ENCODE results near the gene SYT13. TPM values are rescaled to one million over a fixed set of nuclear protein-coding genes. Genes with fewer than 3 reads are reported as not detected.

The SYT13 gene
- total and polyA plus RNA-seq, 10 of the 15 experiments (the other 5 are each of a cell fraction or from before 2014, with no cell fraction given) = not detected

- H3K4me1 ChIP-seq (ENCODE audit: control insufficient read depth, insufficient read depth, low read length) = no peaks in the 10 kb centered on the region; the same call in 1 of the 2 replicates
- in situ Hi-C loops (cut with MboI) = no loop called here
- BruUV-seq (replicated peaks) = no TSS peak
- H3K36me3 ChIP-seq (ENCODE audit: control insufficient read depth in 2 of 2, insufficient read depth in 2 of 2, low read length in 1 of 2) = no peaks in the 10 kb centered on the region
- ChIA-PET SMC1A (ENCODE audit: uncharacterized antibody, unreplicated experiment) (interaction anchor here (1.1 kb wide), 1 partner anchor 24 kb away, joined by 3 read pairs; no protein-coding TSS in a partner anchor), POLR2A (no interaction called here), CTCF (no interaction called here), RAD21 (ENCODE audit: unreplicated experiment) (no interaction called here)
- no peaks in the 10 kb centered on the region for H3K9me3 ChIP-seq (replicated peaks; ENCODE audit: control insufficient read depth, insufficient read depth, low read length)
- no peak overlapping the region for H3K4me2 ChIP-seq (ENCODE audit: control insufficient read depth, insufficient read depth)
- H4K20me1 ChIP-seq (ENCODE audit: control insufficient read depth, insufficient read depth) = no peaks in the 10 kb centered on the region
- no peak overlapping the region for H3K4me3 ChIP-seq
- no peak overlapping the region for H3K27ac ChIP-seq (ENCODE audit: control insufficient read depth, insufficient read depth)
- H3K79me2 ChIP-seq (ENCODE audit: control insufficient read depth, insufficient read depth, low read length) = no peaks in the 10 kb centered on the region
- DNase-seq (ENCODE audit: low read depth, low spot score) (no peak), ATAC-seq (no peak), FAIRE-seq (no peak)
- WGBS (ENCODE audit: insufficient coverage, insufficient replicate concordance, low lambda C conversion rate, missing lambda C conversion rate) = 37% methylated on average over 6 of the region's 6 CpGs
- intact Hi-C loops (cut with micrococcal nuclease; ENCODE audit: unreplicated experiment) = no loop called here
- H3K9ac ChIP-seq (ENCODE audit: control insufficient read depth, insufficient read depth, low read length) = no peak overlapping the region
- H2AFZ ChIP-seq (ENCODE audit: control insufficient read depth, low read depth, low read length) = no peak overlapping the region
- H3K27me3 ChIP-seq (replicated peaks in 1 of 2; ENCODE audit: control insufficient read depth in 2 of 2, insufficient read depth in 2 of 2, low read length in 1 of 2) = no peaks in the 10 kb centered on the region; a peak in 1 of 4 replicates
- TF ChIP-seq TARDBP (IDR thresholded peaks at IDR 0.05; ENCODE audit: borderline replicate concordance) = no peak
- TF ChIP-seq ATF2 (IDR thresholded peaks at IDR 0.05; ENCODE audit: low read length) = no peak
- no peak for TF ChIP-seq MTA3 (IDR thresholded peaks at IDR 0.05; ENCODE audit: borderline replicate concordance, low read length)
- TF ChIP-seq SREBF1 (IDR thresholded peaks at IDR 0.05; ENCODE audit: low read length) = no peak
- no peak for TF ChIP-seq BCL3 (IDR thresholded peaks at IDR 0.05; ENCODE audit: borderline replicate concordance, insufficient read depth, low read depth, low read length, poor library complexity, severe bottlenecking)
- TF ChIP-seq KLF5 (IDR thresholded peaks at IDR 0.05; ENCODE audit: partially characterized antibody) = no peak
- no peak for TF ChIP-seq POU2F2 (IDR thresholded peaks at IDR 0.05; ENCODE audit: borderline replicate concordance, low read depth, low read length)
- TF ChIP-seq HDGF (IDR thresholded peaks at IDR 0.05) = no peak
- no peak for TF ChIP-seq STAT1 (conservative IDR thresholded peaks at IDR 0.05)
- no peak for TF ChIP-seq PKNOX1 (IDR thresholded peaks at IDR 0.05)
- no peak for TF ChIP-seq SIX5 (IDR thresholded peaks at IDR 0.05; ENCODE audit: low read depth, low read length, severe bottlenecking)
- TF ChIP-seq MXI1 (IDR thresholded peaks at IDR 0.05; ENCODE audit: low read depth, low read length) = no peak
- no peak for TF ChIP-seq NR2C1 (IDR thresholded peaks at IDR 0.05)
- TF ChIP-seq BCLAF1 (IDR thresholded peaks at IDR 0.05) = no peak
- TF ChIP-seq TAF1 (IDR thresholded peaks at IDR 0.05; ENCODE audit: borderline replicate concordance, low read depth, low read length) = no peak
- TF ChIP-seq JUND (IDR thresholded peaks at IDR 0.05; ENCODE audit: low read depth, low read length) = no peak
- no peak for TF ChIP-seq HCFC1 (IDR thresholded peaks at IDR 0.05; ENCODE audit: low read length)
- TF ChIP-seq SMARCA5 (IDR thresholded peaks at IDR 0.05) = no peak
These were observed 17.2 kb upstream of the SYT13 start for GRCh38 chr11:45303316-45303715.

Measured in GM12878 (cell line).